ENCODE measurements around the gene KPNA6.

- TF ChIP-seq, protein P1, sequence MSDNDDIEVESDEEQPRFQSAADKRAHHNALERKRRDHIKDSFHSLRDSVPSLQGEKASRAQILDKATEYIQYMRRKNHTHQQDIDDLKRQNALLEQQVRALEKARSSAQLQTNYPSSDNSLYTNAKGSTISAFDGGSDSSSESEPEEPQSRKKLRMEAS (IDR thresholded peaks at IDR 0.05): no peak
- TF ChIP-seq, protein P2, sequence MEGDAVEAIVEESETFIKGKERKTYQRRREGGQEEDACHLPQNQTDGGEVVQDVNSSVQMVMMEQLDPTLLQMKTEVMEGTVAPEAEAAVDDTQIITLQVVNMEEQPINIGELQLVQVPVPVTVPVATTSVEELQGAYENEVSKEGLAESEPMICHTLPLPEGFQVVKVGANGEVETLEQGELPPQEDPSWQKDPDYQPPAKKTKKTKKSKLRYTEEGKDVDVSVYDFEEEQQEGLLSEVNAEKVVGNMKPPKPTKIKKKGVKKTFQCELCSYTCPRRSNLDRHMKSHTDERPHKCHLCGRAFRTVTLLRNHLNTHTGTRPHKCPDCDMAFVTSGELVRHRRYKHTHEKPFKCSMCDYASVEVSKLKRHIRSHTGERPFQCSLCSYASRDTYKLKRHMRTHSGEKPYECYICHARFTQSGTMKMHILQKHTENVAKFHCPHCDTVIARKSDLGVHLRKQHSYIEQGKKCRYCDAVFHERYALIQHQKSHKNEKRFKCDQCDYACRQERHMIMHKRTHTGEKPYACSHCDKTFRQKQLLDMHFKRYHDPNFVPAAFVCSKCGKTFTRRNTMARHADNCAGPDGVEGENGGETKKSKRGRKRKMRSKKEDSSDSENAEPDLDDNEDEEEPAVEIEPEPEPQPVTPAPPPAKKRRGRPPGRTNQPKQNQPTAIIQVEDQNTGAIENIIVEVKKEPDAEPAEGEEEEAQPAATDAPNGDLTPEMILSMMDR (IDR thresholded peaks at IDR 0.05 in 2 of 3, conservative IDR thresholded peaks at IDR 0.05 in 1 of 3; ENCODE audit: borderline replicate concordance in 1 of 3, insufficient read depth in 1 of 3, low read depth in 2 of 3, low read length in 2 of 3): no peak
- no peak for TF ChIP-seq CEBPB (IDR thresholded peaks at IDR 0.05; ENCODE audit: low read depth)
- no peak for TF ChIP-seq POLR2AphosphoS5 (IDR thresholded peaks at IDR 0.05; ENCODE audit: low read depth, low read length)
- TF ChIP-seq SRF (IDR thresholded peaks at IDR 0.05; ENCODE audit: low read depth): no peak
- TF ChIP-seq POLR2A (IDR thresholded peaks at IDR 0.05; ENCODE audit: borderline replicate concordance, extremely low read depth, insufficient read depth, insufficient read length): no peak
- TF ChIP-seq EZH2phosphoT487 (IDR thresholded peaks at IDR 0.05; ENCODE audit: borderline replicate concordance): no peak
- TF ChIP-seq, protein P3, sequence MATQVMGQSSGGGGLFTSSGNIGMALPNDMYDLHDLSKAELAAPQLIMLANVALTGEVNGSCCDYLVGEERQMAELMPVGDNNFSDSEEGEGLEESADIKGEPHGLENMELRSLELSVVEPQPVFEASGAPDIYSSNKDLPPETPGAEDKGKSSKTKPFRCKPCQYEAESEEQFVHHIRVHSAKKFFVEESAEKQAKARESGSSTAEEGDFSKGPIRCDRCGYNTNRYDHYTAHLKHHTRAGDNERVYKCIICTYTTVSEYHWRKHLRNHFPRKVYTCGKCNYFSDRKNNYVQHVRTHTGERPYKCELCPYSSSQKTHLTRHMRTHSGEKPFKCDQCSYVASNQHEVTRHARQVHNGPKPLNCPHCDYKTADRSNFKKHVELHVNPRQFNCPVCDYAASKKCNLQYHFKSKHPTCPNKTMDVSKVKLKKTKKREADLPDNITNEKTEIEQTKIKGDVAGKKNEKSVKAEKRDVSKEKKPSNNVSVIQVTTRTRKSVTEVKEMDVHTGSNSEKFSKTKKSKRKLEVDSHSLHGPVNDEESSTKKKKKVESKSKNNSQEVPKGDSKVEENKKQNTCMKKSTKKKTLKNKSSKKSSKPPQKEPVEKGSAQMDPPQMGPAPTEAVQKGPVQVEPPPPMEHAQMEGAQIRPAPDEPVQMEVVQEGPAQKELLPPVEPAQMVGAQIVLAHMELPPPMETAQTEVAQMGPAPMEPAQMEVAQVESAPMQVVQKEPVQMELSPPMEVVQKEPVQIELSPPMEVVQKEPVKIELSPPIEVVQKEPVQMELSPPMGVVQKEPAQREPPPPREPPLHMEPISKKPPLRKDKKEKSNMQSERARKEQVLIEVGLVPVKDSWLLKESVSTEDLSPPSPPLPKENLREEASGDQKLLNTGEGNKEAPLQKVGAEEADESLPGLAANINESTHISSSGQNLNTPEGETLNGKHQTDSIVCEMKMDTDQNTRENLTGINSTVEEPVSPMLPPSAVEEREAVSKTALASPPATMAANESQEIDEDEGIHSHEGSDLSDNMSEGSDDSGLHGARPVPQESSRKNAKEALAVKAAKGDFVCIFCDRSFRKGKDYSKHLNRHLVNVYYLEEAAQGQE (IDR thresholded peaks at IDR 0.05; ENCODE audit: low read depth): no peak
- no peak for TF ChIP-seq EZH2 (IDR thresholded peaks at IDR 0.05)
- TF ChIP-seq ATF3 (IDR thresholded peaks at IDR 0.05): no peak
- no peak for TF ChIP-seq ZFX (IDR thresholded peaks at IDR 0.05)
- TF ChIP-seq EGR1 (IDR thresholded peaks at IDR 0.05; ENCODE audit: low read depth): no peak
- TF ChIP-seq RAD21 (IDR thresholded peaks at IDR 0.05; ENCODE audit: low read depth): no peak
Observed at GRCh38 chr1:32144033-32144432, 36.2 kb downstream of the KPNA6 start.
